ENCODE data around the gene TBC1D19. TPM values are rescaled to one million over a fixed set of nuclear protein-coding genes. Genes with fewer than 3 reads are reported as not detected.
A peak's percentile ranks its signal among the peaks of the same experiment; 100 is the strongest.
"Not testable (repeated sequence)": the region's sequence is repeated elsewhere in the genome, so short reads cannot be mapped to it uniquely, and the experiment has no call there.

TBC1D19 gene
- total RNA-seq, 2 donors from 2014 or later, result 3.4 to 4.0 TPM

- H3K4me1 Mint-ChIP-seq, result no peaks in the 10 kb centered on the region
These were observed 98.6 kb downstream of the TBC1D19 start for GRCh38 chr4:26682436-26682835.

GRCh38 chr4:26685250-26685649, 101.4 kb downstream of the TBC1D19 start:
- Mint-ChIP-seq H3K9me3 (peaks cover under 1% of the 10 kb centered on the region), H3K27ac (no peak overlapping the region), H3K27me3 (no peaks in the 10 kb centered on the region), H3K36me3 (ENCODE audit: low read depth) (peaks cover 22% of the 10 kb centered on the region), H3K4me3 (no peak overlapping the region), H3K4me1 (no peaks in the 10 kb centered on the region)
- ATAC-seq (replicated peaks), result no peak

More at GRCh38 chr4:26682436-26682835, 98.6 kb downstream of the TBC1D19 start:
- no peak for ATAC-seq (replicated peaks)
- H3K27ac Mint-ChIP-seq, result no peak overlapping the region
- peaks cover 41% of the 10 kb centered on the region for H3K36me3 Mint-ChIP-seq (ENCODE audit: low read depth)
- no peak overlapping the region for H3K4me3 Mint-ChIP-seq
- H3K9me3 Mint-ChIP-seq, result peaks cover 17% of the 10 kb centered on the region
- no peaks in the 10 kb centered on the region for H3K27me3 Mint-ChIP-seq

GRCh38 chr4:26687728-26688127, 103.8 kb downstream of the TBC1D19 start:
- Mint-ChIP-seq H3K4me3 (no peak overlapping the region), H3K27ac (no peak overlapping the region), H3K4me1 (no peaks in the 10 kb centered on the region), H3K9me3 (no peaks in the 10 kb centered on the region), H3K27me3 (no peaks in the 10 kb centered on the region), H3K36me3 (ENCODE audit: low read depth) (peaks cover 21% of the 10 kb centered on the region)
- no peak for ATAC-seq (replicated peaks)

GRCh38 chr4:26690506-26690905, 106.6 kb downstream of the TBC1D19 start:
- no peaks in the 10 kb centered on the region for H3K4me1 Mint-ChIP-seq
- H3K36me3 Mint-ChIP-seq (ENCODE audit: low read depth), result peaks cover 18% of the 10 kb centered on the region
- H3K27ac Mint-ChIP-seq, result no peak overlapping the region
- H3K9me3 Mint-ChIP-seq, result no peaks in the 10 kb centered on the region
- ATAC-seq (replicated peaks), result no peak
- H3K4me3 Mint-ChIP-seq, result no peak overlapping the region
- H3K27me3 Mint-ChIP-seq, result no peaks in the 10 kb centered on the region

GRCh38 chr4:26692014-26692726, 108.3 kb downstream of the TBC1D19 start:
- no peaks in the 10 kb centered on the region for H3K27me3 Mint-ChIP-seq
- H3K9me3 Mint-ChIP-seq, result no peaks in the 10 kb centered on the region
- no peaks in the 10 kb centered on the region for H3K4me1 Mint-ChIP-seq
- H3K36me3 Mint-ChIP-seq (ENCODE audit: low read depth), result peaks cover 7% of the 10 kb centered on the region
- no peak overlapping the region for H3K27ac Mint-ChIP-seq
- no peak for ATAC-seq (replicated peaks)
- H3K4me3 Mint-ChIP-seq, result no peak overlapping the region

GRCh38 chr4:26694131-26694530, 110.2 kb downstream of the TBC1D19 start:
- not testable (repeated sequence) for H3K4me1 Mint-ChIP-seq; ATAC-seq (replicated peaks); H3K9me3 Mint-ChIP-seq; H3K27me3 Mint-ChIP-seq; H3K36me3 Mint-ChIP-seq (ENCODE audit: low read depth); H3K4me3 Mint-ChIP-seq; H3K27ac Mint-ChIP-seq

- Mint-ChIP-seq H3K4me3 (no peak overlapping the region), H3K27me3 (no peaks in the 10 kb centered on the region), H3K9me3 (no peaks in the 10 kb centered on the region), H3K27ac (no peak overlapping the region), H3K4me1 (no peaks in the 10 kb centered on the region), H3K36me3 (ENCODE audit: low read depth) (no peaks in the 10 kb centered on the region)
- ATAC-seq (replicated peaks), result no peak
These were observed 116.2 kb downstream of the TBC1D19 start for GRCh38 chr4:26700110-26700509.

- no peaks in the 10 kb centered on the region for H3K4me1 Mint-ChIP-seq
- ATAC-seq (replicated peaks), result no peak
- H3K36me3 Mint-ChIP-seq (ENCODE audit: low read depth), result no peaks in the 10 kb centered on the region
These were observed 117.2 kb downstream of the TBC1D19 start for GRCh38 chr4:26701095-26701494.

GRCh38 chr4:26701786-26702227, 117.9 kb downstream of the TBC1D19 start:
- no peaks in the 10 kb centered on the region for H3K9me3 Mint-ChIP-seq
- no peak overlapping the region for H3K27ac Mint-ChIP-seq
- H3K4me3 Mint-ChIP-seq, result no peak overlapping the region
- H3K4me1 Mint-ChIP-seq, result no peaks in the 10 kb centered on the region
- no peaks in the 10 kb centered on the region for H3K36me3 Mint-ChIP-seq (ENCODE audit: low read depth)
- no peaks in the 10 kb centered on the region for H3K27me3 Mint-ChIP-seq
- ATAC-seq (replicated peaks), result peak; percentile 58

More at GRCh38 chr4:26701095-26701494, 117.2 kb downstream of the TBC1D19 start:
- no peak overlapping the region for H3K27ac Mint-ChIP-seq
- no peaks in the 10 kb centered on the region for H3K9me3 Mint-ChIP-seq
- H3K4me3 Mint-ChIP-seq, result no peak overlapping the region
- H3K27me3 Mint-ChIP-seq, result no peaks in the 10 kb centered on the region

- H3K36me3 Mint-ChIP-seq (ENCODE audit: low read depth), result no peaks in the 10 kb centered on the region
- H3K4me3 Mint-ChIP-seq, result no peak overlapping the region
- H3K27ac Mint-ChIP-seq, result no peak overlapping the region
- no peak for ATAC-seq (replicated peaks)
- no peaks in the 10 kb centered on the region for H3K4me1 Mint-ChIP-seq
- peaks cover 4% of the 10 kb centered on the region for H3K9me3 Mint-ChIP-seq
- no peaks in the 10 kb centered on the region for H3K27me3 Mint-ChIP-seq
These were observed 123.5 kb downstream of the TBC1D19 start for GRCh38 chr4:26707342-26707741.

GRCh38 chr4:26709246-26709645, 125.4 kb downstream of the TBC1D19 start:
- H3K4me1 Mint-ChIP-seq, result no peaks in the 10 kb centered on the region
- no peak overlapping the region for H3K27ac Mint-ChIP-seq
- no peak overlapping the region for H3K4me3 Mint-ChIP-seq
- no peaks in the 10 kb centered on the region for H3K27me3 Mint-ChIP-seq
- H3K36me3 Mint-ChIP-seq (ENCODE audit: low read depth), result no peaks in the 10 kb centered on the region
- peaks cover 4% of the 10 kb centered on the region for H3K9me3 Mint-ChIP-seq
- ATAC-seq (replicated peaks), result no peak

- H3K27me3 Mint-ChIP-seq, result no peaks in the 10 kb centered on the region
- no peak overlapping the region for H3K27ac Mint-ChIP-seq
- H3K36me3 Mint-ChIP-seq (ENCODE audit: low read depth), result no peaks in the 10 kb centered on the region
- peaks cover under 1% of the 10 kb centered on the region for H3K9me3 Mint-ChIP-seq
- no peak overlapping the region for H3K4me3 Mint-ChIP-seq
- ATAC-seq (replicated peaks), result no peak
- H3K4me1 Mint-ChIP-seq, result no peaks in the 10 kb centered on the region
These were observed 129.8 kb downstream of the TBC1D19 start for GRCh38 chr4:26713563-26714151.

- Mint-ChIP-seq H3K9me3 (no peaks in the 10 kb centered on the region), H3K4me1 (no peaks in the 10 kb centered on the region), H3K27me3 (no peaks in the 10 kb centered on the region), H3K36me3 (ENCODE audit: low read depth) (no peaks in the 10 kb centered on the region), H3K4me3 (no peak overlapping the region), H3K27ac (no peak overlapping the region)
- no peak for ATAC-seq (replicated peaks)
These were observed 131.9 kb downstream of the TBC1D19 start for GRCh38 chr4:26715636-26716242.

GRCh38 chr4:26717332-26717731, 133.4 kb downstream of the TBC1D19 start:
- ATAC-seq (replicated peaks), result no peak

GRCh38 chr4:26719954-26720552, 136.2 kb downstream of the TBC1D19 start:
- H3K9me3 Mint-ChIP-seq, result no peaks in the 10 kb centered on the region
- no peak for ATAC-seq (replicated peaks)

More at GRCh38 chr4:26717332-26717731, 133.4 kb downstream of the TBC1D19 start:
- Mint-ChIP-seq H3K27ac (no peak overlapping the region), H3K4me1 (no peaks in the 10 kb centered on the region), H3K27me3 (no peaks in the 10 kb centered on the region), H3K36me3 (ENCODE audit: low read depth) (no peaks in the 10 kb centered on the region), H3K4me3 (no peak overlapping the region), H3K9me3 (no peaks in the 10 kb centered on the region)

More at GRCh38 chr4:26719954-26720552, 136.2 kb downstream of the TBC1D19 start:
- Mint-ChIP-seq H3K27ac (no peak overlapping the region), H3K4me1 (no peaks in the 10 kb centered on the region), H3K36me3 (ENCODE audit: low read depth) (peaks cover under 1% of the 10 kb centered on the region), H3K27me3 (no peaks in the 10 kb centered on the region), H3K4me3 (no peak overlapping the region)
